HL-60 (cell line): ENCODE data around the gene SESN2.

Source experiments
- DNase-seq, 2 experiments: peaks; one replicate each; pipeline ENCODE4 v3.0.0-alpha.2; 2010 to 2020; ENCODE audit warnings: low read depth in 1 of 2, low spot score in 1 of 2
- H3K27ac ChIP-seq: fragments of 250-450 bp; sonication (Bioruptor Pico); replicated peaks from 2 replicates; pipeline ENCODE4 v1.5.1; 2020; ENCODE audit warnings: mild to moderate bottlenecking, moderate library complexity
- H3K27me3 ChIP-seq: fragments of 250-450 bp; sonication (Bioruptor Pico); 2 replicates; pipeline ENCODE4 v1.5.1; 2021; ENCODE audit warnings: mild to moderate bottlenecking, moderate library complexity; ENCODE audit not compliant: insufficient read depth, poor library complexity, severe bottlenecking
- H3K4me3 ChIP-seq: replicated peaks from 2 replicates; pipeline ENCODE4 v1.5.1; 2011; ENCODE audit warnings: mild to moderate bottlenecking, control low read depth, low read length; ENCODE audit not compliant: insufficient read depth
- CTCF ChIP-seq: IDR thresholded peaks from one replicate; pipeline ENCODE4 v1.5.1; 2011; ENCODE audit warnings: low read length, control low read depth, inconsistent platforms; ENCODE audit not compliant: insufficient read depth
- GABPA ChIP-seq: IDR thresholded peaks from 2 replicates; pipeline ENCODE4 v1.6.1; 2012; ENCODE audit warnings: low read depth
- POLR2AphosphoS5 ChIP-seq: IDR thresholded peaks from 2 replicates; pipeline ENCODE4 v1.6.1; 2012; ENCODE audit warnings: low read depth
- REST ChIP-seq: IDR thresholded peaks from 2 replicates; pipeline ENCODE4 v1.6.1; 2012; ENCODE audit warnings: low read depth; ENCODE audit not compliant: insufficient replicate concordance
- SPI1 ChIP-seq: IDR thresholded peaks from 2 replicates; pipeline ENCODE4 v1.6.1; 2012; ENCODE audit warnings: low read depth, mild to moderate bottlenecking, borderline replicate concordance

Gene SESN2

GRCh38 chr1:28296401-28297261 is 37.3 kb downstream of the SESN2 start:
- Histone ChIP-seq H3K27ac (no peak overlapping the region), H3K4me3 (no peak overlapping the region), H3K27me3 (no peaks in the 10 kb centered on the region)
- TF ChIP-seq SPI1 (no peak), CTCF (no peak), REST (no peak), GABPA (no peak)
- no peak for DNase-seq

- H3K27ac ChIP-seq = no peak overlapping the region
- H3K4me3 ChIP-seq = no peak overlapping the region
- TF ChIP-seq SPI1 = no peak
- no peak for TF ChIP-seq REST
- TF ChIP-seq CTCF = no peak
- TF ChIP-seq GABPA = no peak
- TF ChIP-seq POLR2AphosphoS5 = no peak
- DNase-seq = no peak
- no peaks in the 10 kb centered on the region for H3K27me3 ChIP-seq
Measured at GRCh38 chr1:28297826-28298225, 38.5 kb downstream of the SESN2 start.

- H3K4me3 ChIP-seq = no peak overlapping the region
- H3K27me3 ChIP-seq = no peaks in the 10 kb centered on the region
- no peak for DNase-seq
- H3K27ac ChIP-seq = no peak overlapping the region
- no peak for TF ChIP-seq GABPA
- TF ChIP-seq POLR2AphosphoS5 = no peak
- no peak for TF ChIP-seq SPI1
- no peak for TF ChIP-seq REST
- no peak for TF ChIP-seq CTCF
Measured at GRCh38 chr1:28298438-28298837, 39.1 kb downstream of the SESN2 start.
